GM19395 (cell line): ENCODE results near the gene EPHB6.

ENCODE experiments used
- ATAC-seq: cut with Tn5 transposase; IDR thresholded peaks from one replicate; pipeline ENCODE4 v1.9.1; 2021; ENCODE audit warnings: mild to moderate bottlenecking, moderate library complexity; ENCODE audit not compliant: unreplicated experiment

Gene EPHB6

GRCh38 chr7:142833174-142834048, 21.5 kb upstream of the EPHB6 start:
- ATAC-seq = peak; percentile 82

- no peak for ATAC-seq
Measured at GRCh38 chr7:142835487-142835886, 19.4 kb upstream of the EPHB6 start.

GRCh38 chr7:142836426-142836825, 18.4 kb upstream of the EPHB6 start:
- ATAC-seq = no peak

DNA sequence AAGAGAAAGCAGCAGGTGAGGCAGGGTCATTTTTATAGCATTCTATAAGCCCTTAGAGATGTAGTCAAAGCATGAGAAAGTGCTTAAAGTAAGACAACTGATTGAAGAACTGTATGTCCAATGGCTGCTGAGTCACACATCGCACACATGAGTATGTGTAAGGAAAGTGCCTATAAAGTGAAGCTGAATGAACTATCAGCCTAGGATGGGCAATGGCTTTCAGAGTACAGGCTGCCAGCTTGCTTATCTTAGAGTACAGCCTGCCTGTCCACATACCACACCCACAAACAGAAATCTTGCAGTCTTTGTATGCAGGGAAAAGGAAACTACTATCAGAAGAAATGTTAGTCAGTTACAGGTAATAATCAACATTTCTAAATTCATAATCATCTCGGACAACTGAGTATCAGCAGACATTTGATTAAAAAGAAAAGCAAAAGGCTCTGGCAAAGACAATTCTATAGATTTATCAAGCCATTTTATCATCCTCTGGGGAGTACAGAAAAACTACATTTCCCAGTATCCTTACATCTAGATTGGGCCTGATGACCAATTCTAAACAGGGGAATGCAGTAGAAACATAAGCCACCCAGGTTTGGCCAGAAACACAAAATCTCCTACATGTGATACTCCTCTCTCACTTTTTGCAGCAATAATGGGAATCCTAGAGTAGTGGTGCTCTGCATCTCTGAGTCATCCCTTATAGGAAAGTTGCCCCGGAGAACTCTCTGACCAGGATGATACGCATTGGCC, 16.2 kb upstream of the EPHB6 start:
- ATAC-seq = no peak

DNA sequence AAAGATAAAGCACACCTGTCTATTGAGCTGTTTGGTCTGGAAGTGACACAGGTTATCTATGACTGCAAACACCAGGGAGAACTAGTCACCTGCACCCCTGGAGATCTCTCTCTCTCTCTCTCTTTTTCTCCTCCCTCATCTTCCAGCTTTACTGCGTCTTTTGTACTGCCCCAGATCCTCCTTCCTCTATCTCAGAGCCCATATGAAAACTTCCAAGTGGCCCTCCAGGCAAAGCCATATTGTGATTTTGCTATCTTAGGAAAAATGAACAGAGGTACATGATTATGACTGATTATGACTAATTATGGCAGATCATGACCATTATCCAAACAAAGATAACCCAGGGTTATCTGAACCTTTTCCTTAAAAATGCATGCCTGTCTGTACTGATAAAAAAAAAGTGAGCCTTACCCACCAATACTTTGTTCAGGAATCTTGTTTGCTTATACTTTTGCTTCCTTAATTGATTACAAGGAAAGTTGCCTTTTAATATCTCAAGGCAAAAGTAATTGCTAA, 12.6 kb upstream of the EPHB6 start:
- ATAC-seq = no peak

- no peak for ATAC-seq
Measured at GRCh38 chr7:142847353-142847752, 7.5 kb upstream of the EPHB6 start.

- ATAC-seq = no peak
Measured at GRCh38 chr7:142851269-142851668, 3.6 kb upstream of the EPHB6 start.

- no peak for ATAC-seq
Measured at GRCh38 chr7:142851919-142852318, 3.0 kb upstream of the EPHB6 start.

- peak; percentile 86 for ATAC-seq
Measured at GRCh38 chr7:142853739-142854371, 1.0 kb upstream of the EPHB6 start.

DNA sequence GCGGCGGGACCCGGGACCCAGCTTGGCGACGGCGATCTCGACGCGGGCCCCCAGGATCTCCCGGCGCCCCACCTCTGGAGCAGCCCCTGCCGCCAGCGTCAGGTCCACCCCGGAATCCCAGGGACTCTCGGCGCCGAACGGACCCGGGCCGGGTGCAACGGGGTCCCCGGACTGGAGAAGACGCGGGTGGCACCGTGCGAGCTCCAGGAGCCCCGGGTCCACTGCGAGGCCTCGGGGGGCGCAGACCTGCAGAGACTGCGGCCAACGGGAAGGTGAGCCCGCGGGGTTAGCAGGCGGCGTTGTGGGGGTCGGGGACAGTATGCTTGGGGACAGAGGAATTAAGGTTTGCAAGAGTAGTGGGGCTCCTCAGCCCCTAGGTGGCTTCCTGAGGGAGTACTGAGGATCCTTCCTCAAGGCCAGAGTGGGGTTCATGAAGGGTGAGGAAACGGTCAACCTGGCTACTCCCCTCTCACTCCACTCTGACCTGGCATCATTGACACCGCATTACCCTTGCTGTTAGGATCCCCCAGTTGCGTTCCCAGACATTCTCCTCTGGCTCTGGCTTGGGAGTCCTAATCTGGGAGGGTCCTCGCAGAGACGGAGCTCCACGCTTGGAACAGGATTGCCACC, 353 bp downstream of the EPHB6 start:
- peak; percentile 11 for ATAC-seq

GRCh38 chr7:142855756-142856564, 1.1 kb downstream of the EPHB6 start:
- ATAC-seq = no peak

DNA sequence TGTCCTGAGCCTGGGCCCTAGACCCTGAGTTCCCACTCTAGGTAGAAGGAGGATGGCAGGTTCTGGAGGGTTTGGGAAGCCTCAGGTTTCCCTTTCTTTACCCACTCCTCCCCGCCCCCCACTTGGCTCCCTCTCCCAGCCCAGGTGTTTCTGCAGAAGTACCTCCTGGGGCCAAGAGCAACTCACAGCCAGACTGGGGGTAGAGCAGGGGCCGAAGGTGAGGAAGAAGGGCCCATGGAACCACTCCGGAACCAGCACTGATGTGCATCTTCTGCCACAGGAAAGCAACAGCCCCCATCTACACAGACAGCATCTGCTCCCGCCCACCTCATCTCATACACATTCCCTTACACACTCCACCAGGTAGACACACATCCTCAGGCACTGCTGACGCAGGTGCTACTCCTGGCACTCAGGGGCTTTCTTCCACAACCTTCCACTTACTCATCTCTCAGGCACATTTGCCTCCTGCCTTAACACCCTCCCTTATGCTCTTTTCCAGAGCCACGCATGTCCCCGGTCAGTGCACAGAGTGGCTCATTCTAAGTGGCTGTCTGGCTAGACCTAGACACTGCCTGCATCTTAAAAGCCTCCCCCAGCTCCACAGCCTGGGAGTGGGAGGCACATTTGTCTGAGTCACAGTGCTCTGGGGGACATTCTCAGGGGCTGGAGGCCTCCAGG, 1.8 kb downstream of the EPHB6 start:
- ATAC-seq = no peak

DNA sequence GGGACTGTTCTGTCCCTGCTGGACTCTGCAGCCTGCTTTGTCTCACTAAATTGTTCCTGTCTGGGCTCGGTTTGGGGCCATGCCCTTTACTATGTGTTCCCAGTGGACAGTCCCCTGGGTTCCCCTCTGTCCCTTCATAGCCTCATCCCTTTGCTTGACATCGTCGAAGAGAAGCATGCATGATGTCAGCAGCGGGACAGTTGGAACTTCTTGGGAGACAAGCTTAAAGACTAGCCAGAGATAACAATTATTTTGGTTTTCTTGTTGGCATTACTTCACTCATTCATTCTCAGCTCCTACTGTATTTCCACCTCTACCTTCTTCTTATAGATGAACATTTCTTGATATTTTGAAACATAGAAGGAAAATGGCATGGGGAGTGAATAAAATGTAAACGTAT, 2.7 kb downstream of the EPHB6 start:
- no peak for ATAC-seq

GRCh38 chr7:142859411-142859810, 4.5 kb downstream of the EPHB6 start:
- no peak for ATAC-seq

- ATAC-seq = no peak
Measured at GRCh38 chr7:142859829-142860228, 5.0 kb downstream of the EPHB6 start.

- ATAC-seq = no peak
Measured at GRCh38 chr7:142860968-142861367, 6.1 kb downstream of the EPHB6 start.

GRCh38 chr7:142862351-142862750, 7.5 kb downstream of the EPHB6 start:
- ATAC-seq = no peak

- ATAC-seq = no peak
Measured at GRCh38 chr7:142862786-142863400, 8.0 kb downstream of the EPHB6 start.
